GM19043 (cell line): ENCODE measurements around the gene POLL.
"Not testable (repeated sequence)": the region's sequence is repeated elsewhere in the genome, so short reads cannot be mapped to it uniquely, and the experiment has no call there.

Experiments
- ATAC-seq: cut with Tn5 transposase; IDR thresholded peaks from one replicate; pipeline ENCODE4 v1.9.1; 2021; ENCODE audit warnings: low read depth; ENCODE audit not compliant: unreplicated experiment

POLL gene

GRCh38 chr10:101587725-101588653, at the start of gene POLL, which contains the start of gene DPCD:
Gene POLL (minus strand): TSS chr10:101588257. CDS start chr10:101587360, 897 bp downstream.
Gene DPCD (plus strand): TSS chr10:101588321. CDS start chr10:101588337, 16 bp downstream.
- ATAC-seq: peak; percentile 98

- not testable (repeated sequence) for ATAC-seq
These were observed 45.5 kb upstream of the POLL start for GRCh38 chr10:101633510-101633909.

- ATAC-seq: no peak
These were observed 43.9 kb upstream of the POLL start for GRCh38 chr10:101631821-101632475.

- ATAC-seq: no peak
These were observed 42.5 kb upstream of the POLL start for GRCh38 chr10:101630633-101630920.

- ATAC-seq: no peak
These were observed 42.0 kb upstream of the POLL start for GRCh38 chr10:101629837-101630632.

GRCh38 chr10:101625821-101626412, 37.9 kb upstream of the POLL start:
- no peak for ATAC-seq

GRCh38 chr10:101624526-101625102, 36.6 kb upstream of the POLL start:
- ATAC-seq: no peak

GRCh38 chr10:101623528-101623927, 35.5 kb upstream of the POLL start:
- no peak for ATAC-seq

GRCh38 chr10:101619983-101620382, 31.9 kb upstream of the POLL start:
- no peak for ATAC-seq

GRCh38 chr10:101618871-101619270, 30.8 kb upstream of the POLL start:
- no peak for ATAC-seq

- no peak for ATAC-seq
These were observed 29.9 kb upstream of the POLL start for GRCh38 chr10:101617824-101618568.

GRCh38 chr10:101617102-101617823, 29.2 kb upstream of the POLL start:
- no peak for ATAC-seq

- no peak for ATAC-seq
These were observed 28.5 kb upstream of the POLL start for GRCh38 chr10:101616415-101617101.

- no peak for ATAC-seq
These were observed 27.6 kb upstream of the POLL start for GRCh38 chr10:101615525-101616116.

- no peak for ATAC-seq
These were observed 26.8 kb upstream of the POLL start for GRCh38 chr10:101614663-101615524.

GRCh38 chr10:101613646-101614045, 25.6 kb upstream of the POLL start:
- no peak for ATAC-seq

GRCh38 chr10:101612872-101613271, 24.8 kb upstream of the POLL start:
- ATAC-seq: no peak
